AG10803 (cell line): ENCODE measurements around the gene FAM13A.

Source experiments
- DNase-seq: peaks from one replicate; pipeline ENCODE4 v3.0.0; 2010; ENCODE audit warnings: low read depth
- H3K4me3 ChIP-seq: 2 replicates; pipeline ENCODE4 v1.5.1; 2011; ENCODE audit warnings: mild to moderate bottlenecking, low read length, control low read depth
- TF ChIP-seq, protein P1 (sequence below): conservative IDR thresholded peaks from 2 replicates; pipeline ENCODE4 v1.5.1; 2011; ENCODE audit warnings: mild to moderate bottlenecking, low read length, control low read depth, inconsistent platforms

The FAM13A gene

DNA sequence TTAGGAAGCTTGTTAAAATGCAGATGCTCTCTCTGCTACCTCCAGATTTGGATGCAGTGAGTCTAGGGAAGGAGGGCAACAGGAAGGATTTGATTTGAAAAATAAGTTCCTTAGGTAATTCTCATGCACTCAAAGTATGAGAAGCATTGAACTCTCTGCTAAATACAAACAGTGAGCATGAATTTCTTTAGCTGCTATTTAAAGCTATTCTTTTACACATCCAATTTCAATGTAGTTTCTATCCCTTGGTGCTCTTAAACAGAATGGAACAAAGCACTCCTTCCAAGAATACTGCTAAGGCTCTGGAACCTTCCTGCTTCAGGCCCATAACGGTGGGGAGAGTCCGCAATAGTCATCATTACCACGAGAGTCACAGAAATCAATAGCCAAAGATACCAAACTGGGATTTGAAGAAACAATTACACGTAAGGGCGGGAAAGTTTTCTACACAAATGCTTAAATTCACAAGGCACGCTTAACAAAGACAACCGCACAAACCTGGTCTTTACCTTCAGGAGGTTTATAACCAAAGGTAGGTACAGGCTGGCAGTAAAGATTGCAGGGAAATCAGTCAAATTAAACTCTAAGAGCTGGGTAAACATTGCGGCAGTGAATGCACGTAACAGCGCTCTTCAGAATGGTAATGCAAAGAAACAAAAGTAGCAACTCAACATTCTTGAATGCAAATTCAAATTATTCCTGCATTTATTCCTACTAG, 236.1 kb downstream of the FAM13A start:
- TF ChIP-seq, protein P1, sequence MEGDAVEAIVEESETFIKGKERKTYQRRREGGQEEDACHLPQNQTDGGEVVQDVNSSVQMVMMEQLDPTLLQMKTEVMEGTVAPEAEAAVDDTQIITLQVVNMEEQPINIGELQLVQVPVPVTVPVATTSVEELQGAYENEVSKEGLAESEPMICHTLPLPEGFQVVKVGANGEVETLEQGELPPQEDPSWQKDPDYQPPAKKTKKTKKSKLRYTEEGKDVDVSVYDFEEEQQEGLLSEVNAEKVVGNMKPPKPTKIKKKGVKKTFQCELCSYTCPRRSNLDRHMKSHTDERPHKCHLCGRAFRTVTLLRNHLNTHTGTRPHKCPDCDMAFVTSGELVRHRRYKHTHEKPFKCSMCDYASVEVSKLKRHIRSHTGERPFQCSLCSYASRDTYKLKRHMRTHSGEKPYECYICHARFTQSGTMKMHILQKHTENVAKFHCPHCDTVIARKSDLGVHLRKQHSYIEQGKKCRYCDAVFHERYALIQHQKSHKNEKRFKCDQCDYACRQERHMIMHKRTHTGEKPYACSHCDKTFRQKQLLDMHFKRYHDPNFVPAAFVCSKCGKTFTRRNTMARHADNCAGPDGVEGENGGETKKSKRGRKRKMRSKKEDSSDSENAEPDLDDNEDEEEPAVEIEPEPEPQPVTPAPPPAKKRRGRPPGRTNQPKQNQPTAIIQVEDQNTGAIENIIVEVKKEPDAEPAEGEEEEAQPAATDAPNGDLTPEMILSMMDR: no peak
- H3K4me3 ChIP-seq: no peak overlapping the region

DNA sequence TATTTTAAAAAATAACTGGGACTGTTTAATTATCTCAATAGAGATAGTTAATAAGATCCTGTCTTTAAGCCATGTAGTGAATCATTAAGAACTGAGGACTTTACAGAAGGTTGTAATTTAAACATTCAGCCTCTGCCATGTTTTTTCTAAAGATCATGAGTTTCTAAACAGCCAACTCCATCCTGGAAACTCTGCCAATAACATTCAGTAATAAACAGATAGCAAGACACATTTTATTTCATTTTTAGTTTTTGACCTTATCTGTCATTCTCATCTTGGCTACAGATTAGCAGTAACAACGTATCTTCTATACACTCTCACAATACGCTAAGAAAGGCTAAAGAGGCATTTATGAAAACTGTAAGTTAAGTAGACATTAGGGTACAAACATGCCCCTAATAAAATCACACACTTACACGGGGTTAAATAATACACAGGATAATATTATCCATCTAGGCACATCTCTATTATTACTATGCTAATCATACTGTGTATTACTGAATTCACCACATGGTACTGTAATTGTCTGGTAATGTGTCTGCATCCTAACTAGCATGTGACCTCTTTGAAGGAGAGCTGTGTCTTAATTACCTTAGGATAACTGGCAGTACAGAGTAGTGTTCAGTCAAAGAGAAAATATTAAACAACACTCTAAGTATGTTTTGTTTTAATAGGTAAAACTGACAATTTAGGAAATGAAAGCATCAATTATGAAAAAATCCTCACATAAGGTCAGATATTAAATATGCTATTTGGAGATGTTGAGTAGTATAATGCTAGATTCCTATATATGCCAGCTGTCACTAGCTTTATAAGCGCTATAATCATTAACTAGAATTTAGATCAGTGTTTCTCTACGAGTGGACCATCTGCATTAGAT, 236.9 kb downstream of the FAM13A start:
- DNase-seq: no peak
- H3K4me3 ChIP-seq: no peak overlapping the region
- TF ChIP-seq, protein P1: no peak

More for the DNA sequence above, 236.1 kb downstream of the FAM13A start:
- DNase-seq: no peak

DNA sequence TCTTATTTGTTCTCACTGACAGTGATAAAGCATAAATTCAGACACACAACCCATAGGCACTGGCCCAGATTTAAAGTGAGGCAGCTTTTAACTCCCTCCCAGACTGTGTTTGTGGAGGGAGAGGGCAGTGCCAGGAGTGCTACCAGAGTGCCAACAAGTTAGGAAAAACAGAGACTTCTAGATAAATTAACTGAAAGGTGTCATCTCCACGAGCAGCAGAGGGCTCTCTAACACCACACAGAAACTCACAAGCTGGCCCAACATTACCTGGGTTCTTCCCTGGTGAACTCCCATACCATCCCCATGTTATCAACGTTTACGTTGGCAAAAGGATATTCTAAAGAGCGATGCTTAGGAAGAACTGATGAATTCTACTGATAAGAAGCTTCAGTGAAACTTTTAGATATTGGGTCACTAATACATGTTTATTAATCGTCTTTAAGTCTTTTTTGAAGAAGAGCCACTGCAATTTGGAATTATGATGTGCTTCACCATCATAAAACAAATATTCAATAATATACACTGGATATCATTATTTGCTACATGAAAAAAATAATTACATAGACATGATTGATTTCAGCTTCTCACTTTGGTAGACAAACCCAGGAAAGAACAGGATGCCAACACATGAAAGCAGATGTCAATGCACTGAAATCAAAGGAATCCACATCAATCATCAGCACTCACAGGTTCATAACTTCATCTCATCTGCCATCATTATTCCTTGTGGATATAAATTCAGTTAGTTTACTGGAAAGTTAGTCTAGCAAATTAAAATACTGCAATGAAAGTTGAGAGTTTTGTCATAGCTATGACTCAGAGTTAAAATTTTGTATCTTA, 238.1 kb downstream of the FAM13A start:
- DNase-seq: peak; percentile 44
- H3K4me3 ChIP-seq: no peak overlapping the region
- TF ChIP-seq, protein P1: peak; percentile 62

DNA sequence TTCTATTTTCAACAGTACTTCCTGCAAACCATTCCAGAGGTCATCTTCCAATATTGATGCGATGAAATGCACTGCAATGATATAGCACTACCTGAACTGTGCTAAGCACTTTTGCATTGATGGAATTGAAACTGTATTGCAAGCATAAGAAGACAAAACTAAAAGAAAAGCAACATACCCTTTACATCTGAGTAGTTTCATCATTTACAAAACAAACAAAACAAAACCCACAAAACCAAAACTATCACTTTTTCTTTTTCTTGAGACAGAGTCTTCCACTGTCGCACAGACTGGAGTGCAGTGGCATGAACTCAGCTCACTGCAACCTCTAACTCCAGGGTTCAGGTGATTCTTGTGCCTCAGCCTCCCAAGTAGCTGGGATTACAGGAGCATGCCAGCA, 239.2 kb downstream of the FAM13A start:
- no peak for DNase-seq
- TF ChIP-seq, protein P1: no peak
- H3K4me3 ChIP-seq: no peak overlapping the region

DNA sequence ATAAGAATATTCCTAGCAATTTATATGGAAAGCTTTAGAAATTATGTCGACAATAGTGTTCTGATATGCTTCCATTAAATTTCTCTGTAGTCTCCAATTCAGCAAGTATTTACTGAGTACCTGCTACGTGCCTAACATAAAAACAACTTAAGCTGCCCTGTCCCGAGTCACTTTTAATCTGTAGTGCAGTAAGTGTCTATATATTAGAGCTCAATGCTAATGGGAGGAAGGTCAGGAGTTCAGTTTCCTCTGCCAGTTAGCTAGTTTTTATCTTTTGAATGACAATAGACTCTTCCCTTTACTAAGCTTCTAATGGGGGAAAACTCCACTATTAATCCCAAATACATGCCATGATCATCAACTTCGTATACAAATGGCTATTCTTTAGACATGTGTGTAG, 240.6 kb downstream of the FAM13A start:
- DNase-seq: no peak
- no peak overlapping the region for H3K4me3 ChIP-seq
- TF ChIP-seq, protein P1: no peak

DNA sequence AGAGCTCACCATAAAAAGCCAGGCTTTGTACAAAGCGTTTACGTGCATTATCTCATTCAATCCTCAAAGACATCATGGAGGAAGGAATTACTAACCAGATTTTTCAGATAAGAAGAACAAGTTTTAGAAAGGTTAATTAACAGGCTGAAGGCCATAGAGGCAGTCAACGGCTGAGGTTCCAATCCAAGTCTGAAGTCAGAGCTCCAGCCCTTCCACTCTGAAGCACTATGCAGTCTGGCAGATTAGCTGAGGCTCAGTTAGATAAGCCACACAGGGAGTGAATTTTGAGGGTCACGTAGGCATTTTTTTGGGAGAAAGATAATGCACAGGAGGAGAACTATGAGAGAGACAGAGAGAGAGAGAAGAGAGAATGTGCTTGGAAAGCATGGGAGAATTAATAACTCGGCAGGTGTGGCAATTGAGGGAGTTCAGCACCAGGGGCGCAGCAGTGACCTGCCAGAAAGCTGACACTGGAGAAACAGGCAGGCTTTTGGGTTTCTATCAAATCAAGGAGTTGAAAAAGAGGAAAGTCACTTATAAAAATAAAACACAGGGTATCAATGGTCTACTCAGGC, 242.9 kb downstream of the FAM13A start:
- H3K4me3 ChIP-seq: no peak overlapping the region
- TF ChIP-seq, protein P1: no peak
- DNase-seq: no peak
